Measurements from ENCODE around the gene STOX2.

DNA sequence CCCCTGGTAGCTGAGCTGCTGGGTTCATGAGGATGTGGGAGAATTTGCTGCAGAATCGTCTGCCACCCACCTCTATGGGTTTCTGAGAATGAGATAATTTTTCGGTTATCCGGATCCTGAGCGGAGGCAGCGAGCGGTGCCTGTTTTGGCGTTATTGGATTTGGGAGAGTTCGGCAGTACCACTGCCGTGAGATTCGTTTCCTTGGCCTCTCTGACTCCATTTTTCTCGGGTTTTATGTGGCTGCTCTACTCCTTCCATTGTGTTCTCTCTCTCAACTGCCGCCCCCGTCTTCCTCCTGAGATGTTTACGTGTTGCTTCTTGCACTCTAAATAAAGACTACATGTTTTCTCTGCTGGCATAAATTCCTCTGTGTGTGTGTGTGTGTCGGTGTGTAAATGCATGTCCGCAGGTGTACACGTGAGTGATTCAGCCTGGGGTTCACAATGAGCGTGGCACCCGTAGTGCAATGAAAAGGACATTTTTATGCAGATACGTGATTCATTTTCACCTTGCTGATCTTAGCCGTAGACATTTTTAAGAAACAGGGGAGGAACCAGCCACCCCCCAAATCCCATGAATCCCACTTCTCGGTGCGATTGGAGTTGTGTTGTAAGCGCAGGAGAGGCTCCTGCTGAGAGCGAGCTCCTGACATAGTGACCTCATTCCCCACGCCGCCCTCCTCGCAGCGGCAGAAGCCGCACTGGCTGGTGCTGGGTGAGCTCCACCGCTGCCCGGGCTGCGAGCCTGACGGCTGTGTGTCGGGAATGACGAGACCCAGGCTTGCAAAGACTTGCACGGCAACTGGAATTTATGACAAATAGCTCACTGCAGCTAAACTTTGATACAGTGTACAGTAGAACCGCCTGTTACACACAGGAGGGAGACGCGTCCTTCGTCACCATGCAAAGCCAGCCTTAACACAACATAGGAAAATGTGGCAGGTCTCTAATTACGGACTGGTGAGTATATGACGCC, 82.2 kb downstream of the STOX2 start:
- TF ChIP-seq, protein P1, sequence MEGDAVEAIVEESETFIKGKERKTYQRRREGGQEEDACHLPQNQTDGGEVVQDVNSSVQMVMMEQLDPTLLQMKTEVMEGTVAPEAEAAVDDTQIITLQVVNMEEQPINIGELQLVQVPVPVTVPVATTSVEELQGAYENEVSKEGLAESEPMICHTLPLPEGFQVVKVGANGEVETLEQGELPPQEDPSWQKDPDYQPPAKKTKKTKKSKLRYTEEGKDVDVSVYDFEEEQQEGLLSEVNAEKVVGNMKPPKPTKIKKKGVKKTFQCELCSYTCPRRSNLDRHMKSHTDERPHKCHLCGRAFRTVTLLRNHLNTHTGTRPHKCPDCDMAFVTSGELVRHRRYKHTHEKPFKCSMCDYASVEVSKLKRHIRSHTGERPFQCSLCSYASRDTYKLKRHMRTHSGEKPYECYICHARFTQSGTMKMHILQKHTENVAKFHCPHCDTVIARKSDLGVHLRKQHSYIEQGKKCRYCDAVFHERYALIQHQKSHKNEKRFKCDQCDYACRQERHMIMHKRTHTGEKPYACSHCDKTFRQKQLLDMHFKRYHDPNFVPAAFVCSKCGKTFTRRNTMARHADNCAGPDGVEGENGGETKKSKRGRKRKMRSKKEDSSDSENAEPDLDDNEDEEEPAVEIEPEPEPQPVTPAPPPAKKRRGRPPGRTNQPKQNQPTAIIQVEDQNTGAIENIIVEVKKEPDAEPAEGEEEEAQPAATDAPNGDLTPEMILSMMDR (IDR thresholded peaks at IDR 0.05) = no peak
- no peak for TF ChIP-seq POLR2A (IDR thresholded peaks at IDR 0.05)
